Kidney (tissue), 14 donors: Measurements from ENCODE around the gene PHF12. TPM values are rescaled to one million over a fixed set of nuclear protein-coding genes. Genes with fewer than 3 reads are reported as not detected.

Experiments used
- DNase-seq, 5 donors: peaks; one replicate each; pipeline ENCODE4 v3.0.0-alpha.2; 2013 to 2020
- FAIRE-seq: peaks from 2 replicates; lab custom pipeline; 2012; peaks lifted over from hg19 to GRCh38; lab: Jason Lieb, UNC
- H3K27ac ChIP-seq, 2 donors: one replicate each; pipeline ENCODE4 v1.7.0; 2013; ENCODE audit warnings: low read depth in 2 of 2, low read length in 2 of 2, inconsistent platforms in 1 of 2
- H3K27me3 ChIP-seq: one replicate; pipeline ENCODE4 v1.7.1; 2013; ENCODE audit warnings: low read length, inconsistent platforms; ENCODE audit not compliant: control insufficient read depth, insufficient read depth
- H3K36me3 ChIP-seq, 3 donors: one replicate each; pipeline versions ENCODE4 v1.7.0 to v1.7.1; 2013; ENCODE audit warnings: low read length in 3 of 3, control low read depth in 1 of 3, inconsistent platforms in 1 of 3; ENCODE audit not compliant: insufficient read depth in 3 of 3, control insufficient read depth in 2 of 3
- H3K4me1 ChIP-seq, 3 donors: one replicate each; pipeline versions ENCODE4 v1.7.0 to v1.7.1; 2013; ENCODE audit warnings: low read length in 3 of 3, inconsistent platforms in 1 of 3, low read depth in 1 of 3; ENCODE audit not compliant: control insufficient read depth in 2 of 3, insufficient read depth in 2 of 3
- H3K4me3 ChIP-seq, 3 donors: one replicate each; pipeline versions ENCODE4 v1.7.0 to v1.8.1; 2013; ENCODE audit warnings: low read length in 3 of 3, control low read depth in 1 of 3, inconsistent platforms in 1 of 3
- H3K9ac ChIP-seq, 3 donors: one replicate each; pipeline versions ENCODE4 v1.7.0 to v1.7.1; 2013; ENCODE audit warnings: low read length in 3 of 3, control low read depth in 1 of 3, inconsistent platforms in 1 of 3
- H3K9me3 ChIP-seq, 3 donors: one replicate each; pipeline versions ENCODE4 v1.7.0 to v1.7.1; 2013; ENCODE audit warnings: low read length in 3 of 3, control low read depth in 1 of 3, inconsistent platforms in 1 of 3; ENCODE audit not compliant: control insufficient read depth in 2 of 3, insufficient read depth in 1 of 3
- CTCF ChIP-seq: IDR thresholded peaks from 3 replicates; pipeline ENCODE4 v1.5.1; 2012; ENCODE audit warnings: mild to moderate bottlenecking, moderate library complexity, borderline replicate concordance; ENCODE audit not compliant: insufficient read depth; ENCODE audit errors: extremely low read depth
- intact Hi-C: fragments of 100-400 bp; cut with DNase I; formaldehyde crosslinking; loops from one replicate; pipeline ENCODE4 v1.11.1; 2022
- polyA plus RNA-seq: library from polyadenylated mRNA; stranded (reverse); fragments of 350-450 nt; fragmentation: Illumina TruSeq; extraction: RNeasy Lipid Tissue Mini Kit (QIAGEN cat#74804); gene quantifications from one replicate; pipeline ENCODE4 v1.2.3, GENCODE V29; 2014; ENCODE audit warnings: low read depth, low replicate concordance; ENCODE audit not compliant: insufficient read depth
- total RNA-seq: library from RNA; stranded (reverse); fragmentation: NEBNext Ultra II Directional; extraction: Animal tissue kit (Norgen Biotek cat#: 25700); gene quantifications from one replicate; pipeline ENCODE4 v1.2.1, GENCODE V29; 2021
- donor health status: control.
- donor health status: control.
- donor health status: control.
- donor health status: control.
- donor health status: control.
- donor health status: DM: yes; HTN: yes; CAD: no.
- donor health status: Normal renal cell carcinoma (clear cell type).

PHF12 gene
- total and polyA plus RNA-seq, 2 donors from 2014 or later, result 8.8 to 50.4 TPM

DNA sequence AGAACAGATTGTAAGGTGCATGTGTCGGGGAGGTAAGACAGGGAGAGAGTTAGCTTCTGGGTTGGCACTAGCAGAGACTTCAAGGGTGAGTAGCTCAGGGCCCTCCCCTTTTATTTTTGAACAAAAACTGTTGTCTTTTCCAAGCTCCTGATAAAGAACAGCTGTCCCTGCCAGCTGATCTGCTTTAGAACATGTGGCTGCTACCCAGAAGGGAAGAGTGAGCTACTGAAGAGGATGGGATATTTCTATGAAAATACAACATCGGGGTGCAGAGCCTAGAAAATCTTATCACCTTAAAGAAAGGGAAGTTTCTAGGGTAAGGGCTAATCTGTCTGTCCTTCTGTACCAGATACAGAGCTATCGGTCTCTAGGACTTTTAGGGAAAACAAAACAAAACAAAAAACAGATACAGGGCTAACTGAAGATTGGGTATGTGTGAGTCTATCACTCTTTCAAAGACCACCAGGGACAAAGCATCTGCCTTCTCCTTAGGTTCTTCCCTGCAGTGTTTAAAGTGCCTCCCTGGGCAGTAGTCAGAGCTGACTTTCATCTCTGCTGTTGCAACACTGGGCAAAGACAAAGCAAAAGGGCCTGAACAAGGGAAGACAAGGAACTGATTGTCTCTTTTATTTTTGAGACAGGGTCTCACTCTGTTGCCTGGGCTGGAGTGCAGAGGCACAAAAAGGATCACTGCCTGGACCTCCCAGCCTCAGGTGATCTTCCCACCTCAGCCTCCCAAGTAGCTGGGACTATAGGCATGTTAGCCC is 43.4 kb downstream of the PHF12 start:
- DNase-seq, result peak in 1 of 5 donors; percentile 47

GRCh38 chr17:28906706-28907438 is 44.4 kb downstream of the PHF12 start:
- Histone ChIP-seq H3K9me3 (no peaks in the 10 kb centered on the region), H3K27ac (no peak overlapping the region), H3K27me3 (no peaks in the 10 kb centered on the region), H3K36me3 (peaks cover 16 to 57% (median 42%) of the 10 kb centered on the region in 3 donors), H3K4me3 (no peak overlapping the region), H3K4me1 (peaks cover 0 to 13% (median 3%) of the 10 kb centered on the region in 3 donors), H3K9ac (no peak overlapping the region)
- intact Hi-C loops, result no loop called here
- TF ChIP-seq CTCF, result no peak
- FAIRE-seq, result no peak
- DNase-seq, result no peak

More for the DNA sequence above, 43.4 kb downstream of the PHF12 start:
- H3K9me3 ChIP-seq, result no peaks in the 10 kb centered on the region
- intact Hi-C loops, result no loop called here
- H3K27me3 ChIP-seq, result no peaks in the 10 kb centered on the region
- no peak for TF ChIP-seq CTCF
- peaks cover 0 to 13% (median 3%) of the 10 kb centered on the region in 3 donors for H3K4me1 ChIP-seq
- H3K36me3 ChIP-seq, result peaks cover 16 to 68% (median 47%) of the 10 kb centered on the region in 3 donors
- no peak overlapping the region for H3K27ac ChIP-seq
- FAIRE-seq, result no peak
- no peak overlapping the region for H3K4me3 ChIP-seq
- H3K9ac ChIP-seq, result no peak overlapping the region

GRCh38 chr17:28906276-28906675 is 45.0 kb downstream of the PHF12 start:
- Histone ChIP-seq H3K36me3 (peaks cover 16 to 52% (median 38%) of the 10 kb centered on the region in 3 donors), H3K4me3 (no peak overlapping the region), H3K9ac (no peak overlapping the region), H3K27me3 (no peaks in the 10 kb centered on the region), H3K4me1 (peaks cover 0 to 17% (median 3%) of the 10 kb centered on the region in 3 donors), H3K9me3 (no peaks in the 10 kb centered on the region), H3K27ac (no peak overlapping the region)
- no peak for TF ChIP-seq CTCF
- FAIRE-seq, result no peak
- intact Hi-C loops, result no loop called here
- DNase-seq, result no peak
